ENCODE results near the gene HOXB3. TPM values are rescaled to one million over a fixed set of nuclear protein-coding genes. Genes with fewer than 3 reads are reported as not detected.
"Not testable (repeated sequence)": the region's sequence is repeated elsewhere in the genome, so short reads cannot be mapped to it uniquely, and the experiment has no call there.

The HOXB3 gene
- total RNA-seq, 4 donors from 2014 or later = 1.3 to 5.5 (median 2.2) TPM

DNA sequence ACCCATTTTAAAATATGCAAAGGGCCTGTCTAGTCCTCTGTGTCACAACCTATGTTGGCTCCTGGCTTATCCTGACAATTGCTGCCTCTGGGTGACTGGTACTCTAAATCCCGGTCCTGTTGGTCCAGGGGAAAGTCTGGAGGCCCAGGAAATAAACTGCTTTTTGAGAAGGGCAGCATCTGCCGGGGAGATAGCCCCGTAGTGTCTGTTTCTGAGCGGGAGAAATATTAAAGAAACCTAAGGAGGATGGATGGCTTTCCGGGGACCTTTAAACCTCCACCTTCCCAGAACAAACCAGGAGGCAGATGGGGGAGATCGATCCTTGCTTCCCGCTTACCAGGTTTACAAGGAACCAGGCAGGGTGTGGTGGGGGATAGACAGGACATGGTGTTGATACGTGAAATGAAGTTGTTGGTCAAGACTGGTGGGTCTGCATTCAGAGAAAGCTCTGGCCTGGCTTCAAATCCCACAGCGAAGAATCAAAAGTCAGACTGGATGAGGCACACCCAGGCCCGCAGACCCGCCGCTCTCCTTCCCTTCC is 48.9 kb downstream of the HOXB3 start:
- H3K4me1 ChIP-seq = peaks cover 10 to 23% of the 10 kb centered on the region in 2 donors
- H3K4me3 ChIP-seq = peak overlapping the region; percentile 59 to 76 (median 68)
- intact Hi-C loops (cut with DNase I; ENCODE audit: low total_unique reads) (no loop called here), in situ Hi-C loops (cut with MboI; ENCODE audit: low sequenced_read_pairs in 4 of 4) (no loop called here)
- no peaks in the 10 kb centered on the region for H3K9me3 ChIP-seq
- H3K27me3 ChIP-seq = peaks cover 13 to 33% (median 25%) of the 10 kb centered on the region in 3 donors
- peak overlapping the region; percentile 80 to 94 (median 85) for H3K27ac ChIP-seq
- ATAC-seq (no peak), DNase-seq (no peak)
- TF ChIP-seq, protein P1, sequence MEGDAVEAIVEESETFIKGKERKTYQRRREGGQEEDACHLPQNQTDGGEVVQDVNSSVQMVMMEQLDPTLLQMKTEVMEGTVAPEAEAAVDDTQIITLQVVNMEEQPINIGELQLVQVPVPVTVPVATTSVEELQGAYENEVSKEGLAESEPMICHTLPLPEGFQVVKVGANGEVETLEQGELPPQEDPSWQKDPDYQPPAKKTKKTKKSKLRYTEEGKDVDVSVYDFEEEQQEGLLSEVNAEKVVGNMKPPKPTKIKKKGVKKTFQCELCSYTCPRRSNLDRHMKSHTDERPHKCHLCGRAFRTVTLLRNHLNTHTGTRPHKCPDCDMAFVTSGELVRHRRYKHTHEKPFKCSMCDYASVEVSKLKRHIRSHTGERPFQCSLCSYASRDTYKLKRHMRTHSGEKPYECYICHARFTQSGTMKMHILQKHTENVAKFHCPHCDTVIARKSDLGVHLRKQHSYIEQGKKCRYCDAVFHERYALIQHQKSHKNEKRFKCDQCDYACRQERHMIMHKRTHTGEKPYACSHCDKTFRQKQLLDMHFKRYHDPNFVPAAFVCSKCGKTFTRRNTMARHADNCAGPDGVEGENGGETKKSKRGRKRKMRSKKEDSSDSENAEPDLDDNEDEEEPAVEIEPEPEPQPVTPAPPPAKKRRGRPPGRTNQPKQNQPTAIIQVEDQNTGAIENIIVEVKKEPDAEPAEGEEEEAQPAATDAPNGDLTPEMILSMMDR (IDR thresholded peaks at IDR 0.05 in 4 of 5, conservative IDR thresholded peaks at IDR 0.05 in 1 of 5) = no peak
- TF ChIP-seq POLR2A (IDR thresholded peaks at IDR 0.05) = no peak
- H3K36me3 ChIP-seq = no peaks in the 10 kb centered on the region

DNA sequence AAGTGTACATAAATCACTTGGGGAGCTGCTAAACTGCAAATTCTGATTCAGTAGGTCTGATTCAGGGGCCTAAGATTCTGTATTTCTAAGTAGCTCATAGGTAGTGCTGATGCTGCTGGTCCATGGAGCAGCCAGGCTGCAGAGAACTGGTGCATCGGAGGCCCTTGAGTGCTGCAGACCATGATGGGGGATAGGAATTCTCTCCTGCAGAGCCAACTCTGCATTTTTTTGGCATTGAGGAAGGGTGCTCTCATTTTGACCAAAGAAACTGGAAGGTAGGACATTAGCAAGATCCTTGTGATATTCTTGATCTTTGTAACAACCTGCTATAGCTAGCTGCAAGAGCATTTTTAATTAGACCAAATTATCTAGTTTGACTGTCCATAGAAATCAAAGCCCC is 49.8 kb downstream of the HOXB3 start:
- Histone ChIP-seq H3K36me3 (no peaks in the 10 kb centered on the region), H3K9me3 (no peaks in the 10 kb centered on the region), H3K4me1 (peaks cover 10 to 16% of the 10 kb centered on the region in 2 donors), H3K27ac (no peak overlapping the region), H3K27me3 (peaks cover 9 to 32% (median 25%) of the 10 kb centered on the region in 3 donors), H3K4me3 (no peak overlapping the region)
- TF ChIP-seq POLR2A (IDR thresholded peaks at IDR 0.05) = no peak
- TF ChIP-seq, protein P1 (IDR thresholded peaks at IDR 0.05 in 4 of 5, conservative IDR thresholded peaks at IDR 0.05 in 1 of 5) = no peak
- ATAC-seq (no peak), DNase-seq (no peak)
- intact Hi-C loops (cut with DNase I; ENCODE audit: low total_unique reads) = no loop called here
- in situ Hi-C loops (cut with MboI; ENCODE audit: low sequenced_read_pairs in 4 of 4) = no loop called here

DNA sequence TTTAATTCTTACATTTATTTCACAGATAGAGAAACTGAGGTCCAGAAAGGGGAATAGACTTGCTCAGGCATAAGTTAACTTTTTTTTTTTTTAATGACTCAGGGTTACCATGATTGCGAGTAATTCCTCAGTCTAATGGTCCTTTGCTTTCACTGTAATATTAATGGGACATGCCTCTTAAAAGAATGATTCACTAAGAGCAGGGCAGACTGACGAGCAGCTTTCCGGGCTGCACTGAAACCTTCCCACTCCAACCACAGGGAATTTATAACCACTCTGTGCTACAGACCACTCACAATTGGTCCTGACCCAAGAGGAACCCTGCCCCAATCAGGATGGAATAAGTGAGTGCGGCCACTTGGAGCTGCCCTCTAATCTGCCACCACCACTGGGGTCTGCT is 50.9 kb downstream of the HOXB3 start:
- H3K9me3 ChIP-seq = no peaks in the 10 kb centered on the region
- no peak overlapping the region for H3K4me3 ChIP-seq
- no peak for DNase-seq
- intact Hi-C loops (cut with DNase I; ENCODE audit: low total_unique reads) = no loop called here
- in situ Hi-C loops (cut with MboI; ENCODE audit: low sequenced_read_pairs in 4 of 4) = no loop called here
- H3K4me1 ChIP-seq = peaks cover 10% of the 10 kb centered on the region in 2 donors
- no peak overlapping the region for H3K27ac ChIP-seq
- no peaks in the 10 kb centered on the region for H3K36me3 ChIP-seq
- H3K27me3 ChIP-seq = peaks cover 9 to 25% (median 22%) of the 10 kb centered on the region in 3 donors
- no peak for TF ChIP-seq POLR2A (IDR thresholded peaks at IDR 0.05)
- TF ChIP-seq, protein P1 (IDR thresholded peaks at IDR 0.05 in 4 of 5, conservative IDR thresholded peaks at IDR 0.05 in 1 of 5) = no peak
- no peak for ATAC-seq

DNA sequence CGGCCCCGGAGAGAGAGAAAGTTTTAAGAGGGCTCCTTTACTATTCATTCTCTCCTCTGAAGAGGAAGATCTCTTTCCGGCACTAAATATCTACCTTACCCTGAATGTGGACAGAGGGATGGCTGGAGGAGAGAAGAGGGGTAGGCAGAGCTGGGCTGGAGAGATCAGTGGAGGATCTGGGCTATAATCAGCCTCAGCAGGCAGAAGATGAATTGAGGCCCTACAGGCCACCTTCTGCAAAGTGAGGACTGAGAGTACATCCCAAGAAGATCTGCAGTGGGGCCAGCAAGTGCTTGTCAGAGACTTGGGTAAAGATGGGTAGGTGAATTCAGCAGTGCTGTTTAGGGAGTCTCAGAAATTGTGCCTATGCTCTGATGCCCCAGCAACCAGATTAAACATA is 52.7 kb downstream of the HOXB3 start:
- TF ChIP-seq POLR2A (IDR thresholded peaks at IDR 0.05) = no peak
- TF ChIP-seq, protein P1 (IDR thresholded peaks at IDR 0.05 in 4 of 5, conservative IDR thresholded peaks at IDR 0.05 in 1 of 5) = no peak
- intact Hi-C loops (cut with DNase I; ENCODE audit: low total_unique reads) = no loop called here

DNA sequence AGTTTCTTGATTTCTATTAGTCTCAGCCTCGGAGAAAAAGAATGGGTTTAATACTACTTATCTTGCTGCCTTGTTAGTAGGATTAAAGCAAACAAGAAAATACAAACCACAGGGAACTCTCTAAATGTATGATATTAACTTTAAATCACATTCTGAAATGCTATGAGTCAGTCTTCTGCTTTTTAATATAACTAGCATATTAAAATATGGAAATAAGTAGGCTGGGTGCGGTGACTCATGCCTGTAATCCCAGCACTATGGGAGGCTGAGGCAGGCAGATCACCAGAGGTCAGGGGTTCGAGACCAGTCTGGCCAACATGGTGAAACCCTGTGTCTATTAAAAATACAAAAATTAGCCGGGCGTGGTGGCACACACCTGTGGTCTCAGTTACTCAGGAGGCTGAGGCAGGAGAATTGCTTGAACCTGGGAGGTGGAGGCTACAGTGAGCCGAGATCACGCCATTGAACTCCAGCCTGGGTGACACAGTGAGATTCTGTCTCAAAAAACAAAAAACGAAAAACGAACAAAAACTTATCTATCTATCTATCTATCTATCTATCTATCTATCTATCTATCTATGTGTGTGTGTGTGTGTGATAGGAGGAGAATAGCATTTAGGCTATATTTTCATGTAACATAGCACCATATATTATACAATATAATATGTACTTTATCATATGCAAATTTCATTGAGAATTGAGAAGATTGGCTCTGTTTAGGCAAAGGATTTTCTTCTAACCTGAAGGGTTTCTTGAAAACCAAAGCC is 54.1 kb downstream of the HOXB3 start:
- ATAC-seq; H3K27me3 ChIP-seq; DNase-seq; intact Hi-C loops (cut with DNase I; ENCODE audit: low total_unique reads); H3K9me3 ChIP-seq; H3K4me3 ChIP-seq; H3K27ac ChIP-seq; H3K4me1 ChIP-seq; H3K36me3 ChIP-seq; in situ Hi-C loops (cut with MboI; ENCODE audit: low sequenced_read_pairs in 4 of 4): not testable (repeated sequence)

More for the DNA sequence above, 52.7 kb downstream of the HOXB3 start:
- peaks cover 5 to 9% of the 10 kb centered on the region in 2 donors for H3K4me1 ChIP-seq
- H3K27me3 ChIP-seq = peaks cover 4 to 16% (median 12%) of the 10 kb centered on the region in 3 donors
- in situ Hi-C loops (cut with MboI; ENCODE audit: low sequenced_read_pairs in 4 of 4) = no loop called here
- DNase-seq (no peak), ATAC-seq (no peak)
- H3K4me3 ChIP-seq = no peak overlapping the region
- H3K36me3 ChIP-seq = no peaks in the 10 kb centered on the region
- H3K27ac ChIP-seq = no peak overlapping the region
- H3K9me3 ChIP-seq = no peaks in the 10 kb centered on the region

Measured in gastrocnemius medialis (tissue), 4 donors.